ENCODE measurements around the gene SIPA1L3. TPM values are rescaled to one million over a fixed set of nuclear protein-coding genes. Genes with fewer than 3 reads are reported as not detected.

SIPA1L3 gene
- total and polyA plus RNA-seq, 2 experiments from 2014 or later: 15.7 to 54.1 TPM

DNA sequence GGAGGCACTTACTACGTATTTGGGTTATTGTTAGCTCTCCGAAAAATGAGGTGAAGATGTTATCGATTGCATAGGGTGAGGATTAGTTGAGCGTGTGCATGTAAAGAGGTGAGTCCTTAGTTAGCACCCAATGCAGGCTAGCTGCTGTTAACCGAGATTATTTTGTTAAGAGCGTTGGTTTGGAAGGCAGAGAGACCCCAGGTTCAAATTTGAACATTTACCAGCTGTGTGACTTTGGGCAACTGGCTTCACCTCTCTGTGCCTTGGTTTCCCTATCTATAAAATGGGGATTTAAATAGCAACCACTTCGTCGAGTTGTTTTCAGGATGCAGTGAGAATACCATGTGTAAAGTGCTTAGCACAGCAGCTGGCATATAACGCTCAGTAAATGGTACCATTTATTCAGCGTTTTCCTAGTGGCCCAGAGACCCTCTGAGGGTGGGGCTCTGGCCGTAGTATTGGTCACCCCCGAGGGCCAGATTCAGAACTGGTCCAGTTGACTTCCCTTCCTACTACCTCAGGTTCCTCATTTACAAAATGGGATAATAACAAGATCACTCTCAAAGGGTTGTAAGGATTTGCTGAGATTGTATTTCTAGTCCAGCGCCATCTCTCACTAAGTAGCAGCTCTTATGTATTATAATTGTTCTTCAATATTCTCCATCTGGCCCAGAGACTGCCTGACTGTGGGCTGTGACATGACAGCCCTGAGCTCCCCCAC is 887 bp downstream of the SIPA1L3 start:
- H3K27me3 ChIP-seq (ENCODE audit: insufficient read depth): no peaks in the 10 kb centered on the region
- no peaks in the 10 kb centered on the region; the same call in 1 of the 2 replicates for H4K20me1 ChIP-seq (replicated peaks; ENCODE audit: insufficient read depth)
- Mint-ChIP-seq H3K36me3 (ENCODE audit: low read depth) (peaks cover 3% of the 10 kb centered on the region; the same call in 1 of the 3 replicates), H3K27me3 (ENCODE audit: insufficient read depth, low read depth, poor library complexity) (peaks cover 2% of the 10 kb centered on the region), H3K9me3 (no peaks in the 10 kb centered on the region), H3K4me1 (peaks cover 41% of the 10 kb centered on the region), H3K27ac (0 out of 2 replicates have a peak overlapping the region, but pooled peaks have one; percentile 51), H3K4me3 (peak overlapping the region; percentile 86)
- DNase-seq (ENCODE audit: low spot score): no peak
- H2AFZ ChIP-seq: 0 out of 2 replicates have a peak overlapping the region, but pooled peaks have one; percentile 11
- H3K79me2 ChIP-seq (replicated peaks; ENCODE audit: insufficient read depth): peaks cover 55% of the 10 kb centered on the region
- TF ChIP-seq POLR2AphosphoS5 (IDR thresholded peaks at IDR 0.05; ENCODE audit: low read depth): no peak
- TF ChIP-seq, protein P1, sequence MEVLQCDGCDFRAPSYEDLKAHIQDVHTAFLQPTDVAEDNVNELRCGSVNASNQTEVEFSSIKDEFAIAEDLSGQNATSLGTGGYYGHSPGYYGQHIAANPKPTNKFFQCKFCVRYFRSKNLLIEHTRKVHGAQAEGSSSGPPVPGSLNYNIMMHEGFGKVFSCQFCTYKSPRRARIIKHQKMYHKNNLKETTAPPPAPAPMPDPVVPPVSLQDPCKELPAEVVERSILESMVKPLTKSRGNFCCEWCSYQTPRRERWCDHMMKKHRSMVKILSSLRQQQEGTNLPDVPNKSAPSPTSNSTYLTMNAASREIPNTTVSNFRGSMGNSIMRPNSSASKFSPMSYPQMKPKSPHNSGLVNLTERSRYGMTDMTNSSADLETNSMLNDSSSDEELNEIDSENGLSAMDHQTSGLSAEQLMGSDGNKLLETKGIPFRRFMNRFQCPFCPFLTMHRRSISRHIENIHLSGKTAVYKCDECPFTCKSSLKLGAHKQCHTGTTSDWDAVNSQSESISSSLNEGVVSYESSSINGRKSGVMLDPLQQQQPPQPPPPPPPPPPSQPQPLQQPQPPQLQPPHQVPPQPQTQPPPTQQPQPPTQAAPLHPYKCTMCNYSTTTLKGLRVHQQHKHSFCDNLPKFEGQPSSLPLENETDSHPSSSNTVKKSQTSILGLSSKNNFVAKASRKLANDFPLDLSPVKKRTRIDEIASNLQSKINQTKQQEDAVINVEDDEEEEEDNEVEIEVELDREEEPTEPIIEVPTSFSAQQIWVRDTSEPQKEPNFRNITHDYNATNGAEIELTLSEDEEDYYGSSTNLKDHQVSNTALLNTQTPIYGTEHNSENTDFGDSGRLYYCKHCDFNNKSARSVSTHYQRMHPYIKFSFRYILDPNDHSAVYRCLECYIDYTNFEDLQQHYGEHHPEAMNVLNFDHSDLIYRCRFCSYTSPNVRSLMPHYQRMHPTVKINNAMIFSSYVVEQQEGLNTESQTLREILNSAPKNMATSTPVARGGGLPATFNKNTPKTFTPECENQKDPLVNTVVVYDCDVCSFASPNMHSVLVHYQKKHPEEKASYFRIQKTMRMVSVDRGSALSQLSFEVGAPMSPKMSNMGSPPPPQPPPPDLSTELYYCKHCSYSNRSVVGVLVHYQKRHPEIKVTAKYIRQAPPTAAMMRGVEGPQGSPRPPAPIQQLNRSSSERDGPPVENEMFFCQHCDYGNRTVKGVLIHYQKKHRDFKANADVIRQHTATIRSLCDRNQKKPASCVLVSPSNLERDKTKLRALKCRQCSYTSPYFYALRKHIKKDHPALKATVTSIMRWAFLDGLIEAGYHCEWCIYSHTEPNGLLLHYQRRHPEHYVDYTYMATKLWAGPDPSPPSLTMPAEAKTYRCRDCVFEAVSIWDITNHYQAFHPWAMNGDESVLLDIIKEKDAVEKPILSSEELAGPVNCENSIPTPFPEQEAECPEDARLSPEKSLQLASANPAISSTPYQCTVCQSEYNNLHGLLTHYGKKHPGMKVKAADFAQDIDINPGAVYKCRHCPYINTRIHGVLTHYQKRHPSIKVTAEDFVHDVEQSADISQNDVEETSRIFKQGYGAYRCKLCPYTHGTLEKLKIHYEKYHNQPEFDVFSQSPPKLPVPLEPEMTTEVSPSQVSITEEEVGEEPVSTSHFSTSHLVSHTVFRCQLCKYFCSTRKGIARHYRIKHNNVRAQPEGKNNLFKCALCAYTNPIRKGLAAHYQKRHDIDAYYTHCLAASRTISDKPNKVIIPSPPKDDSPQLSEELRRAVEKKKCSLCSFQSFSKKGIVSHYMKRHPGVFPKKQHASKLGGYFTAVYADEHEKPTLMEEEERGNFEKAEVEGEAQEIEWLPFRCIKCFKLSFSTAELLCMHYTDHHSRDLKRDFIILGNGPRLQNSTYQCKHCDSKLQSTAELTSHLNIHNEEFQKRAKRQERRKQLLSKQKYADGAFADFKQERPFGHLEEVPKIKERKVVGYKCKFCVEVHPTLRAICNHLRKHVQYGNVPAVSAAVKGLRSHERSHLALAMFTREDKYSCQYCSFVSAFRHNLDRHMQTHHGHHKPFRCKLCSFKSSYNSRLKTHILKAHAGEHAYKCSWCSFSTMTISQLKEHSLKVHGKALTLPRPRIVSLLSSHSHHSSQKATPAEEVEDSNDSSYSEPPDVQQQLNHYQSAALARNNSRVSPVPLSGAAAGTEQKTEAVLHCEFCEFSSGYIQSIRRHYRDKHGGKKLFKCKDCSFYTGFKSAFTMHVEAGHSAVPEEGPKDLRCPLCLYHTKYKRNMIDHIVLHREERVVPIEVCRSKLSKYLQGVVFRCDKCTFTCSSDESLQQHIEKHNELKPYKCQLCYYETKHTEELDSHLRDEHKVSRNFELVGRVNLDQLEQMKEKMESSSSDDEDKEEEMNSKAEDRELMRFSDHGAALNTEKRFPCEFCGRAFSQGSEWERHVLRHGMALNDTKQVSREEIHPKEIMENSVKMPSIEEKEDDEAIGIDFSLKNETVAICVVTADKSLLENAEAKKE (CRISPR knock-in tag; IDR thresholded peaks at IDR 0.05): no peak
- TF ChIP-seq, protein P2, sequence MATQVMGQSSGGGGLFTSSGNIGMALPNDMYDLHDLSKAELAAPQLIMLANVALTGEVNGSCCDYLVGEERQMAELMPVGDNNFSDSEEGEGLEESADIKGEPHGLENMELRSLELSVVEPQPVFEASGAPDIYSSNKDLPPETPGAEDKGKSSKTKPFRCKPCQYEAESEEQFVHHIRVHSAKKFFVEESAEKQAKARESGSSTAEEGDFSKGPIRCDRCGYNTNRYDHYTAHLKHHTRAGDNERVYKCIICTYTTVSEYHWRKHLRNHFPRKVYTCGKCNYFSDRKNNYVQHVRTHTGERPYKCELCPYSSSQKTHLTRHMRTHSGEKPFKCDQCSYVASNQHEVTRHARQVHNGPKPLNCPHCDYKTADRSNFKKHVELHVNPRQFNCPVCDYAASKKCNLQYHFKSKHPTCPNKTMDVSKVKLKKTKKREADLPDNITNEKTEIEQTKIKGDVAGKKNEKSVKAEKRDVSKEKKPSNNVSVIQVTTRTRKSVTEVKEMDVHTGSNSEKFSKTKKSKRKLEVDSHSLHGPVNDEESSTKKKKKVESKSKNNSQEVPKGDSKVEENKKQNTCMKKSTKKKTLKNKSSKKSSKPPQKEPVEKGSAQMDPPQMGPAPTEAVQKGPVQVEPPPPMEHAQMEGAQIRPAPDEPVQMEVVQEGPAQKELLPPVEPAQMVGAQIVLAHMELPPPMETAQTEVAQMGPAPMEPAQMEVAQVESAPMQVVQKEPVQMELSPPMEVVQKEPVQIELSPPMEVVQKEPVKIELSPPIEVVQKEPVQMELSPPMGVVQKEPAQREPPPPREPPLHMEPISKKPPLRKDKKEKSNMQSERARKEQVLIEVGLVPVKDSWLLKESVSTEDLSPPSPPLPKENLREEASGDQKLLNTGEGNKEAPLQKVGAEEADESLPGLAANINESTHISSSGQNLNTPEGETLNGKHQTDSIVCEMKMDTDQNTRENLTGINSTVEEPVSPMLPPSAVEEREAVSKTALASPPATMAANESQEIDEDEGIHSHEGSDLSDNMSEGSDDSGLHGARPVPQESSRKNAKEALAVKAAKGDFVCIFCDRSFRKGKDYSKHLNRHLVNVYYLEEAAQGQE (IDR thresholded peaks at IDR 0.05; ENCODE audit: unreplicated experiment): no peak
- TF ChIP-seq, protein P3, sequence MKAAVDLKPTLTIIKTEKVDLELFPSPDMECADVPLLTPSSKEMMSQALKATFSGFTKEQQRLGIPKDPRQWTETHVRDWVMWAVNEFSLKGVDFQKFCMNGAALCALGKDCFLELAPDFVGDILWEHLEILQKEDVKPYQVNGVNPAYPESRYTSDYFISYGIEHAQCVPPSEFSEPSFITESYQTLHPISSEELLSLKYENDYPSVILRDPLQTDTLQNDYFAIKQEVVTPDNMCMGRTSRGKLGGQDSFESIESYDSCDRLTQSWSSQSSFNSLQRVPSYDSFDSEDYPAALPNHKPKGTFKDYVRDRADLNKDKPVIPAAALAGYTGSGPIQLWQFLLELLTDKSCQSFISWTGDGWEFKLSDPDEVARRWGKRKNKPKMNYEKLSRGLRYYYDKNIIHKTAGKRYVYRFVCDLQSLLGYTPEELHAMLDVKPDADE (IDR thresholded peaks at IDR 0.05): no peak
- TF ChIP-seq STAT1 (IDR thresholded peaks at IDR 0.05; ENCODE audit: unreplicated experiment): no peak
- TF ChIP-seq NANOG (IDR thresholded peaks at IDR 0.05; ENCODE audit: borderline replicate concordance): no peak
- TF ChIP-seq, protein P4, sequence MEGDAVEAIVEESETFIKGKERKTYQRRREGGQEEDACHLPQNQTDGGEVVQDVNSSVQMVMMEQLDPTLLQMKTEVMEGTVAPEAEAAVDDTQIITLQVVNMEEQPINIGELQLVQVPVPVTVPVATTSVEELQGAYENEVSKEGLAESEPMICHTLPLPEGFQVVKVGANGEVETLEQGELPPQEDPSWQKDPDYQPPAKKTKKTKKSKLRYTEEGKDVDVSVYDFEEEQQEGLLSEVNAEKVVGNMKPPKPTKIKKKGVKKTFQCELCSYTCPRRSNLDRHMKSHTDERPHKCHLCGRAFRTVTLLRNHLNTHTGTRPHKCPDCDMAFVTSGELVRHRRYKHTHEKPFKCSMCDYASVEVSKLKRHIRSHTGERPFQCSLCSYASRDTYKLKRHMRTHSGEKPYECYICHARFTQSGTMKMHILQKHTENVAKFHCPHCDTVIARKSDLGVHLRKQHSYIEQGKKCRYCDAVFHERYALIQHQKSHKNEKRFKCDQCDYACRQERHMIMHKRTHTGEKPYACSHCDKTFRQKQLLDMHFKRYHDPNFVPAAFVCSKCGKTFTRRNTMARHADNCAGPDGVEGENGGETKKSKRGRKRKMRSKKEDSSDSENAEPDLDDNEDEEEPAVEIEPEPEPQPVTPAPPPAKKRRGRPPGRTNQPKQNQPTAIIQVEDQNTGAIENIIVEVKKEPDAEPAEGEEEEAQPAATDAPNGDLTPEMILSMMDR (conservative IDR thresholded peaks at IDR 0.05; ENCODE audit: low read depth in 2 of 2): no peak
- no peak for TF ChIP-seq ZNF331 (CRISPR knock-in tag; IDR thresholded peaks at IDR 0.05; ENCODE audit: low read depth)
- no peak for TF ChIP-seq EZH2phosphoT487 (IDR thresholded peaks at IDR 0.05; ENCODE audit: unreplicated experiment)
- no peak for TF ChIP-seq EZH2 (IDR thresholded peaks at IDR 0.05; ENCODE audit: low read depth, unreplicated experiment)
- TF ChIP-seq ZNF114 (CRISPR knock-in tag; IDR thresholded peaks at IDR 0.05): no peak
- no peak for TF ChIP-seq CREB1 (CRISPR knock-in tag; IDR thresholded peaks at IDR 0.05; ENCODE audit: low read depth)
- no peak for TF ChIP-seq JUNB (IDR thresholded peaks at IDR 0.05; ENCODE audit: unreplicated experiment)
- no peak for ATAC-seq
- peak overlapping the region; percentile 78 for H3K4me2 ChIP-seq
- no peaks in the 10 kb centered on the region for H3K9me2 ChIP-seq (ENCODE audit: insufficient read depth)
- H3K4me1 ChIP-seq (ENCODE audit: insufficient read depth): peaks cover 35% of the 10 kb centered on the region
- H3K4me3 ChIP-seq: peak overlapping the region; percentile 92
- H3F3A ChIP-seq (replicated peaks; ENCODE audit: low read depth): peaks cover 13% of the 10 kb centered on the region; the same call in 1 of the 2 replicates
- H3K36me3 ChIP-seq (ENCODE audit: insufficient read depth): no peaks in the 10 kb centered on the region
- no peak overlapping the region for H3K27ac ChIP-seq (ENCODE audit: low read depth)

Data from GM23338 (cell line).